NCI-H2029 treated with DMSO at 0.1 percent for 48 hours (cell line): ENCODE data around the gene COL23A1.

Experiments
- DNase-seq: peaks from one replicate; lab custom pipeline; 2025; lab: John Stamatoyannopoulos, UW

Gene COL23A1

GRCh38 chr5:178434851-178435250, 155.3 kb downstream of the COL23A1 start:
- DNase-seq: no peak

DNA sequence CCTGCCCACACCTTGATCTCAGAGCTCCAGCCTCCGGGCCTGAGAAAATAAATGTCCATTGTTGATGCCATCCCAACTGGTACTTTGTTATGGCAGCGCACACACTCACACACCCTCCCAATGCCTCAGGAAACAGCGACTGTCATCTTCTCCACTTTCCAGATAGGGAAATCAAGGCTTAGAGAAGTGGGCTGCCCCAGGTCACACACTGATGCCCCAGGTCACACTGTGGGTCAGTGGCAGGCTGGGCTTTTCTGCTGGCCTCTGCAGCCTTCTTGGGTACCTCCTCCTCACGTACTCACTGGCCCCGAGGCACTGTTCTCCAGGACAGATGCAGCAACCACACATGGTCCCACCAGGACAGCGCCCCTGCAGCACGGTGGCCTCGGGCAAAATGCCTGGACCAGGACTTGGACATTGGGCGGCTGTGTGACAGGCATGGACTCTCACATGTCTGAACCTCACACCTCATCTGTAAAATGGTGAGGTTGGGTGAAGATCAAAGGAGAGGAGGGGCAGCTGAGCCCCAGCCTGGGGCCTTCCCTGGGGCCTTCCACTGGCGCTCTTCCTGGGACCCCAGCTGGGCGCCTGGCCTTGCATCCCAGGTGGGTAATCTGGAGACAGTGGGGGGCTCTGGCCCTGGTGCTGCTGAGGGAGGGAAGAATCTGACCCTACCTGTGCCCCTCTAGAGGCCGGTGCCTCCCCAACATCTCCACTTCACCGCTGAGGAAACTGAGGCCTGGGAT, 156.0 kb downstream of the COL23A1 start:
- DNase-seq: no peak

DNA sequence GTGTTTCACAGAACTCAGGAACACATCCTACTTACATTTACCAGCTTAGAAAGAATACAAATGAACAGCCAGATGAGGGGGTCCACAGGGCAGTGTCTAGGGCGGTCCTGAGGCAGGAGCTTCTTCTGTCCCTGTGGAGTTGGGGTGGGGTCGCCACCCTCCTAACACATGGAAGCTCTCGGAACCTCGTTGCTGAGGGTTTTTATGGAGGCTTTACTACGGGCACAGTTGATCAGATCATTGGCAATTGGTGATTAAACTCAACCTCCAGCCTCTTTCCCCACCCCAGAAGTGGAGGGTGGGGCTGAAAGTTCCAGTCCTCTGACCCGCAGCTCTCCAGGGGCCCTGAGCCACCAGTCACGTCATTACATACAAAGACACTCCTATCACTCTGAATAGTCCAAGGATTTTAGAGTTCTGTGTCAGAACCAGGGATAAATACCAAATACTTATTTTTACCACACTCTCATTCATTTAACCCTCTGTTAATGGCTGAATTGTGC, 156.9 kb downstream of the COL23A1 start:
- no peak for DNase-seq

DNA sequence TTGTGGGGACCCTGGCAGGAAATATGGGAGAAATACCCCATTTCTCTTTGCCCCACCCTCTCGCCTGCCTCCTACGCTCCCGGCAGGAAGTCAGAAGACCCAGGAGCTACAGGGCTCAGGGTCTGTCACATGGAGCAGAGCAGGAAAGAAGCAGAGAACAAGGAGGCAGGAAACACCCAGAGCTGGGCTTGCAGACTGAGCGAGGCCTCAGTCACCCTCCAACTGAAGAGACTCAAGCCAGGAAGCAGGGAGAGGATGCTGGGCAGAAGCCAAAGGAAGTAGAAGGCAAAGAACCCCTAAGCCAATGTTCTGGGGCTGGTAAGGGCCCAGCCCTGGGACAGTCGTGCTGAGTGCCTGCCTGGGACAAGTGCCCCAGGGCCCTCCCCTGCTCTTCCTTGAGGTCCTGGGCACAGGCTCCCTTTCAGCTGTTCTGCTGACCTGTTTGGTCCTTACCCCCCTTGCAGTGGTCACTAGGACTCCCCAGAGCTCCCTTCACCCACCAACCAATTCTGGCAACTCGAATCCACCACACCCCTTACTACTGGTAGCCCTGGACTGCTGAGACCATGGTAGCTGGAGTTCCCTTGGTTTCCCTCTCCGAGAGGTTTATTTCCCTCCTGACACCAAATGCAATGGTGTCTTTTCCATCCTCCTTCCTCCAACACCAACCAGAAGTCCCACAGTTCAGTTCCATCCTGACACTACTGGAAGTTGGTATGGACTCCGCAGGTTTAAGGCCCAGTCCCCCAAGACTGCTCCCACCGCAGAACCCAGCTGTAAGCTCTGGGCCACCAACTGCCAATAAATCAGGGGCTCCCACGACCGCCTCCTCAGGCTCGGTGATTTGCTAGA, 157.5 kb downstream of the COL23A1 start:
- DNase-seq: no peak

DNA sequence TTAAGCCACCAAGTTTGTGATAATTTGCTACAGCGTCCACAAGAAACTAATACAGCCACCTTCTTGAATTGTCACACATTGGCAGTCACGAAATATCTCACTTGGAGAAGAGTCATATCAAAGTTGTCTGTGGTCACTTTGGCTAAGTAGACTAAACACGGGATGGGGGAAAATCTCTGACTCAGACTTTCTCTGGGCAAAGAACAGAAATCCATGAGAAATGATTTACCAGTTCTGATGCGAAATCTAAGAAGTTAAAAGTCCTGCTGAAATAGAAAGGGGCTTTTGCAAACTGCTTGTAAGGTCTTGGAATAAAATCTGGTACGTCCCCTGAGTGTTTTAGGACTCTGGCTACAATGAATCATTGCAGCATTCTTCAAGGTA, 158.4 kb downstream of the COL23A1 start:
- no peak for DNase-seq

DNA sequence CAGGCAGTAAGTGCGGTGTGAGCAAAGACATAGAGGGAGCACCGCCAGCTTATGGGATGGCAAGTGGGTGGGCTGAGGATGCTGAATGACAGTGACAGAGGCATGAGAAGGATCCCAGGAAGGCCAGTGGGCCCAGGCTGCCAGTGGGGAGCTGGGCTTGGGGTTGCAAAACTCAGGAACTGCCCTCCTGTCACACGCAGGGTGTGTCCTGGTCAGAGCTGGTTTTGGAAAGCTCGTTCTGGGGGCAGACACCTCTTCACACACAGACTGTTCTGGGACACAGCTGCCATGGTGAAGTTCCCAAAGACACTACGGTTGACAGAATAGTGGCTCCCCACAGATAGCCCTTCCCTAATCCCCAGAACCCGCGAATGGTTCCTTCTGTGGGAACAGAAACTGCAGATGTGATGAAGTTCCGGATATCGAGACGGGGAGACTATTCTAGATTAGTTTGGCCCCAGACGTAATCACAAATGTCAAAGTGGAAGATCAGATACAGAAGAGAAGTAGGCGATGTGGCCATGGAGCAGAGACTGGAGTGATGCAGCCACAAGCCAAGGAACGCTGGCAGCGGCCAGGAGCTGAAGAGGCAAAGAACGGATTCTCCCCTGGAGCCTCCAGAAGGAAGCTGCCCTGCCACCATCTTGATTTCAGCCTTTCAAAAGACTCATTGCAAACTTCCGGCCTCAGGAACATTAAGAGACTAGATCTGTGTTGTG, 159.0 kb downstream of the COL23A1 start:
- no peak for DNase-seq

- DNase-seq: no peak
Measured at GRCh38 chr5:178430186-178431062, 159.8 kb downstream of the COL23A1 start.

GRCh38 chr5:178429491-178430185, 160.6 kb downstream of the COL23A1 start:
- no peak for DNase-seq

- no peak for DNase-seq
Measured at GRCh38 chr5:178429156-178429468, 161.1 kb downstream of the COL23A1 start.

- no peak for DNase-seq
Measured at GRCh38 chr5:178428341-178429155, 161.6 kb downstream of the COL23A1 start.

DNA sequence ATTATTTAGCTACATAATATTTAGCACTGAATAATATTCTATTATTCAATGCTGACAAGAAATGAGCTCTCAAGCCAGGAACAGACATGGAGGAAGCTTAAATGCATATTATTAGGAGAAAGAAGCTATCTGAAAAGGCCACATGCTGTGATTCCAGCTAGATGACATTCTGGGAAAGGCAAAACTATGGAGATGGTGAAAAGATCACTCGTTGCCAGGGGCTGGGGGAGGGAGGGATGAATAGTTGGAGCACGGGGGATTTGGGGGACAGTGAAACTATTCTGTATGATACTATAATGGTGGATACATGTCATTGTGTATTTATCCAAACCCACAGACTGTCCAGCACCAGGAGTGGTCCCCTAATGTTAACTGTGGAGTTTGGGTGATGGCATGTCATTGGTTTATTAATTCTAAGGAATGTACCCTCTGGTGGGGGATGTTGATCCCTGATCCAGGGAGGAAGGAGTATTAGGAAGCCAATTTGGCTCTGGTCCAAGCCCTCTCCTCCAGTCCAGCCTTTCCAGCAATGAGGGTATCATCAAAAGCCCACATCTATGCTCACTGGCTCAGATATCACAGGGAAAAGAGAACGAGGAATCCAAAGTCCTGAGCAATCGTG, 162.5 kb downstream of the COL23A1 start:
- no peak for DNase-seq

GRCh38 chr5:178426326-178427130, 163.7 kb downstream of the COL23A1 start:
- DNase-seq: no peak

- no peak for DNase-seq
Measured at GRCh38 chr5:178425621-178426068, 164.5 kb downstream of the COL23A1 start.

DNA sequence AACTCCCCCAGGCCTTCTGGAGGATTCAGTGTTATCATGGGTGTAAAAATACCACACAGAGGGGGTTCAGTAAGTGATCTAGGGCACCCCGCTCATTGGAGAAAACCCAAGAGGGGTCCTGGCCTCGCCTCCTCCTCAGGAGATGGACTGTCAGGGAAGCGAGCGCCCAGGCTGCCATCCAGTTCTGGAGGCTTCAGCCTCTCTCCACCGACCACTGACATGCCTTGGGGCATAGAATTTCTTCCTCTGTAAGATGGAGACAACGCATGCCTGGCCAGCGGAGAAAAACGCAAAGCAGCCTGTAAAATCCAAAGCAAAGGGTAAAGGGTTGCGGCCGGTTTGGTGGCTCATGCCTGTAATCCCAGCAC, 165.4 kb downstream of the COL23A1 start:
- DNase-seq: no peak

DNA sequence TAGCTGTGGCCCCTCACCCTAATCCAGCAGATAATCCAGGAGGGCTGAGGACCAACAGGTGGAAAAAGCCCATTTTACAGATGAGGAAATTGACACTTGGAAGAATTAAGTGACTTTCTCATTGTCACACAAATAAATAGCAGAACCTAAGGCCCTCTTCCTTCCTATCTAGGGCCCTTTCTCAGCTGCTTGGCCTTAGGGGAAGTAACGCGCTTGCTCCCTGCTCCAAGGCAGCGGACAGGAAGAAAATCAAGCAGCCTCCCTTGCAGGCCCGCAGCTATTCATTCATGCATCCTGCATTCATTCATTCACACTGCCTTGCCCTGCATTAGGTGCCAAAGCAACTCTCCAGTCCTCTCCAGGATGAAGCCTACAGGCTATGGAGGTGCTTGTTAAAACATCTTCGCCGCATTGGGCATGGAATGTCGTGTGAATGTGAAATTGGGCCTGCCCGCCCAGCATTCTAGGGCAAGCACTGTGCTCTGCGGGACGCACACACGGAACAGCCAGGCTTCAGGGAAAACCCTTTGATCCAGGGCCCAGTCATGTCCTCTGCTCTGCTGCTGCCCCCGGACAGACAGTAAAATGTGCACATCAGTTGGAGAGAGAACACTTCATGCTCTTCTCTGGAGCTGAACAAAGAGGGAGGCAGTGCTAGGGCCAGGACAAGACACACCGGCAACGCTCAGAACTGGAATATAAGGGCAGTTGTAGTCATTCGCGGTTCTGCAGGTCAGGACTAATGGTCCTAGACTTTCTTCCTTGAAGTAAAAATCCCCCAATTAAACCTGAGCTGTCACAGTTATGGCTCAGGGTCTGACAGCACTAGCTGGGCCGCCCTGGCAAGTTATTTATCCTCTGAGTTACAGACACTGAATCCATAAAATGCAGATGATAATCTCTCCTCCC, 166.0 kb downstream of the COL23A1 start:
- no peak for DNase-seq

DNA sequence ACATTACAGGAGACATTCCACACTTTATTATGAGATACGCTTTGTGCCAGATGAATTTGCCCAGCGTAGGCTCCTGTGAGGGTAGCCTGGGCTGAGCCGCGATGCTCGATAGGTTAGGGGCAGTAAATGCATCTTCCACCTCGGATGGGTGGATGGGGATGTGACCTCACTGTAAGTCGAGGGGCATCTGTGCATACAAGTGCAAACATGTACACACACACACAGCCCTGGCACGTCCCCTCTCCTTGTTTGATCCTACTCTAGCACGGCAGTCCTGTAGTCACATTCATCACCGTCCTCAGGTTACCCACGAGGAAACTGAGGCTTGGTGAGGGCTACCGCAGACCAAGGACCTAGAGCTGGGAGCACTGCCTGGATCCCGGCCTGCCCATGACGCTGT, 166.8 kb downstream of the COL23A1 start:
- DNase-seq: no peak

- DNase-seq: no peak
Measured at GRCh38 chr5:178422400-178422775, 167.8 kb downstream of the COL23A1 start.
